DOHH2 (cell line): ENCODE results near the gene OBP2B.

Experiments used
- EZH2phosphoT487 ChIP-seq: fragments of 200-600 bp; sonication (generic); IDR thresholded peaks from 2 replicates; pipeline ENCODE4 v1.6.1; 2017; ENCODE audit warnings: borderline replicate concordance, mild to moderate bottlenecking, antibody characterized with exemption, low read length, moderate library complexity, mixed read lengths
- TF ChIP-seq, protein P1 (sequence below): fragments of 200-600 bp; sonication (generic); IDR thresholded peaks from one replicate; pipeline ENCODE4 v1.5.1; 2014; ENCODE audit warnings: antibody characterized with exemption, mild to moderate bottlenecking, low read depth, low read length; ENCODE audit not compliant: poor library complexity, severe bottlenecking

- TF ChIP-seq, protein P1, sequence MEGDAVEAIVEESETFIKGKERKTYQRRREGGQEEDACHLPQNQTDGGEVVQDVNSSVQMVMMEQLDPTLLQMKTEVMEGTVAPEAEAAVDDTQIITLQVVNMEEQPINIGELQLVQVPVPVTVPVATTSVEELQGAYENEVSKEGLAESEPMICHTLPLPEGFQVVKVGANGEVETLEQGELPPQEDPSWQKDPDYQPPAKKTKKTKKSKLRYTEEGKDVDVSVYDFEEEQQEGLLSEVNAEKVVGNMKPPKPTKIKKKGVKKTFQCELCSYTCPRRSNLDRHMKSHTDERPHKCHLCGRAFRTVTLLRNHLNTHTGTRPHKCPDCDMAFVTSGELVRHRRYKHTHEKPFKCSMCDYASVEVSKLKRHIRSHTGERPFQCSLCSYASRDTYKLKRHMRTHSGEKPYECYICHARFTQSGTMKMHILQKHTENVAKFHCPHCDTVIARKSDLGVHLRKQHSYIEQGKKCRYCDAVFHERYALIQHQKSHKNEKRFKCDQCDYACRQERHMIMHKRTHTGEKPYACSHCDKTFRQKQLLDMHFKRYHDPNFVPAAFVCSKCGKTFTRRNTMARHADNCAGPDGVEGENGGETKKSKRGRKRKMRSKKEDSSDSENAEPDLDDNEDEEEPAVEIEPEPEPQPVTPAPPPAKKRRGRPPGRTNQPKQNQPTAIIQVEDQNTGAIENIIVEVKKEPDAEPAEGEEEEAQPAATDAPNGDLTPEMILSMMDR = no peak
- TF ChIP-seq EZH2phosphoT487 = no peak
Observed at GRCh38 chr9:133187561-133188005, 21.5 kb downstream of the OBP2B start.
